ENCODE results near the gene NDUFA13. TPM values are rescaled to one million over a fixed set of nuclear protein-coding genes. Genes with fewer than 3 reads are reported as not detected.

NDUFA13 gene
- 75.4 TPM for total RNA-seq

DNA sequence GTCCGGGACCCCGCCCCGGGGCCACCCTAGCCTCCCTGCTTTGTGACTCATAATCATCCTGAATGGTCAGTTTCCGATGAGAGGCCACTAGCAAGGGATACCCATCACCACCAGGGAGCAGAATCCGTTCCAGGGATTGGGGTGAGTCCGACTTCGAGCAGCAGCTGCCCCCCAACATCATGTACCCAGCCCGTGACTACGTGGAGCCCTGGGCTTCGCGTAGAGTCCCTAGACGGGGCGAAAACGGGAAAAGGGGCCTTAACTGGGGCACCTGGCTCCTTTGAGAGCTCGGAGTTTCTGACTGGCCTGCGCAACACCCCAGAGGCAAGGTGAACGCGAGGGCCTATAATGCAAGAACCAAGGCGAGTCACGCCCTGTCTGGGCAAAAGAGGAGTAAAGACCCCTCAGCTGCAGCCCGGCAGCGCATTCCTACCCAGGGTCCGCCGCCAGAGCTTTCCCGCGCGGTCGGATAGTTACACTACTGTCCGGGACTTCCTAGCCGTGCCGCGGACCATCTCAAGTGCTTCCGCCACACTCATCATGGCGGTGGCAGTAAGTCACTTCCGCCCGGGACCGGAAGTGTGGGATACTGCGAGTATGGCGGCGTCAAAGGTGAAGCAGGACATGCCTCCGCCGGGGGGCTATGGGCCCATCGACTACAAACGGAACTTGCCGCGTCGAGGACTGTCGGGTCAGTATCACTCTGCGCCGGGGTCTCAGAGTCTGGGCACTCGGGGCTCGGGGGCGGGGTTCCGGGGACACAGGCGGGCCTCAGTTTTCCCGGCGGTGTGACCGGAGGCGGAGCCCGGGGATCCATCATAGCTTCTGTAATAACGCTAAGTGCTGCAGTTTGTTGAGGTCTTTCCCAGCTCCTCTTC, at the start of gene NDUFA13:
TSS of gene NDUFA13 (plus strand) at position 584 of the 878 bp plus-strand sequence. CDS start at position 598, 14 bp downstream.

GRCh38 chr19:19514881-19515641, 964 bp upstream of the NDUFA13 start, which contains the start of gene TSSK6:
TSSK6 (minus strand) TSS chr19:19515548; CDS start chr19:19515427, 121 bp downstream.

GRCh38 chr19:19528721-19529490, 12.9 kb downstream of the NDUFA13 start, which contains the start of gene YJEFN3:
YJEFN3 (plus strand) TSS chr19:19528911; CDS start chr19:19528933, 22 bp downstream.

DNA sequence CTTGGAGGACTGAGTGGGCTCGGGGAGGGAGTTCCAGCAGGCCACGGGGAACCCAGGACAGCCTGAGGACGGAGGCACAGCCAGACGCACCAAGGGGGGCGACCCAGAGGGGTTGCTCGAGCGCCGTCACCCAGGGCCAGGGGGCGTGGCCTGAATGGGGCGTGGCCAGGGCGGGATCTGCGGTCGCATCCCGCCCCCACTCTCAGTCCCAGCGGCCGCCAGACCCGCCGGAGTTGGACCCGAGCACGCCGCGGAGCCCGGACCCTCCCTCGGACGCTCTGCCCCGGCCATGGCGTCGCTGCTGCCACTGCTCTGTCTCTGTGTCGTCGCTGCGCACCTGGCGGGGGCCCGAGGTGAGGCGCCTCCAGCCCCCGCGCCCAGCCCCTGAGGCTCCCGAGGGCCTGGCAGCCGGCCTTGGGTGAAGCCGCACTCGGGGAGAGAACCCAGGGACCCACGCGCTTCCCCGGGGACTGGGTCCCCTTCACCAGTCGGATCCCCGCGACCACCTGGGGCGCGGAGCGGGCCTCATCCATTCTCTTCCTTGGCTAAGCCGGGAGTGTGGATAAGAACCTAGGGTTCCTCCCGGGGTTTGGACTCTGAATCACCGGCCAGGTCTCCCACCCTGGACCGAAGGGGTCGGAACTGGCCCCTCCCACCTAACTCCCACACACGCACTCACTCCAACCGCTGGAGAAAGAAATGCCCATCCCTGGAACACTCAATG, 22.2 kb downstream of the NDUFA13 start, which contains the start of gene CILP2:
TSS of gene CILP2 (plus strand) at position 205 of the 724 bp plus-strand sequence. CDS start at position 290, 85 bp downstream.

Other genes with a start within 250 kb of the NDUFA13 start
- gene TM6SF2, start 242.9 kb upstream of the NDUFA13 start, total RNA-seq = 0.31 TPM
- gene SUGP1, start 195.7 kb upstream of the NDUFA13 start, total RNA-seq = 35.7 TPM
- gene MAU2, start 195.4 kb upstream of the NDUFA13 start, total RNA-seq = 76.4 TPM
- 13.5 TPM for gene GATAD2A, start 110.5 kb upstream of the NDUFA13 start, total RNA-seq
- gene TSSK6, start 677 bp upstream of the NDUFA13 start, total RNA-seq = 1.3 TPM
- 2.5 TPM for gene YJEFN3, start 12.7 kb downstream of the NDUFA13 start, total RNA-seq
- 0.31 TPM for gene CILP2, start 22.0 kb downstream of the NDUFA13 start, total RNA-seq
- 19.4 TPM for gene PBX4, start 102.5 kb downstream of the NDUFA13 start, total RNA-seq
- 43.8 TPM for gene LPAR2, start 112.0 kb downstream of the NDUFA13 start, total RNA-seq
- 27.2 TPM for gene GMIP, start 127.4 kb downstream of the NDUFA13 start, total RNA-seq
- gene ATP13A1, start 147.5 kb downstream of the NDUFA13 start, total RNA-seq = 39.8 TPM
- gene ZNF101, start 152.6 kb downstream of the NDUFA13 start, total RNA-seq = 11.3 TPM
- 34.1 TPM for gene ZNF14, start 216.9 kb downstream of the NDUFA13 start, total RNA-seq

Measured in parietal lobe (tissue), 1 donor.